SHP77 (cell line): ENCODE measurements around the gene SHISA2.
A peak's percentile ranks its signal among the peaks of the same experiment; 100 is the strongest.

Experiments used
- DNase-seq, 2 experiments: peaks; one replicate each; lab custom pipeline; 2025; lab: John Stamatoyannopoulos, UW

The SHISA2 gene

GRCh38 chr13:26017932-26018665 lies 33.7 kb downstream of the SHISA2 start:
- DNase-seq = no peak

- no peak for DNase-seq
Measured at GRCh38 chr13:26017196-26017921, 34.5 kb downstream of the SHISA2 start.

GRCh38 chr13:26016189-26016588 lies 35.6 kb downstream of the SHISA2 start:
- no peak for DNase-seq

- DNase-seq = no peak
Measured at GRCh38 chr13:26015271-26016125, 36.3 kb downstream of the SHISA2 start.

GRCh38 chr13:26012995-26013394 lies 38.8 kb downstream of the SHISA2 start:
- no peak for DNase-seq

GRCh38 chr13:26011996-26012821 lies 39.6 kb downstream of the SHISA2 start:
- no peak for DNase-seq

GRCh38 chr13:26011208-26011573 lies 40.6 kb downstream of the SHISA2 start:
- DNase-seq = no peak

GRCh38 chr13:26010487-26011207 lies 41.2 kb downstream of the SHISA2 start:
- peak; percentile 26 to 48 for DNase-seq

- DNase-seq = no peak
Measured at GRCh38 chr13:26007261-26008125, 44.3 kb downstream of the SHISA2 start.
